GM18520 (cell line): ENCODE measurements around the gene HES5.

ENCODE experiments used
- ATAC-seq: cut with Tn5 transposase; IDR thresholded peaks from one replicate; pipeline ENCODE4 v1.9.1; 2021; ENCODE audit not compliant: unreplicated experiment

HES5 gene

GRCh38 chr1:2481885-2482284 is 48.2 kb downstream of the HES5 start:
- ATAC-seq: no peak

- ATAC-seq: no peak
Measured at GRCh38 chr1:2480986-2481364, 49.1 kb downstream of the HES5 start.

- ATAC-seq: no peak
Measured at GRCh38 chr1:2480236-2480985, 49.7 kb downstream of the HES5 start.

GRCh38 chr1:2479618-2480017 is 50.4 kb downstream of the HES5 start:
- no peak for ATAC-seq

- no peak for ATAC-seq
Measured at GRCh38 chr1:2479186-2479585, 50.9 kb downstream of the HES5 start.
